ENCODE data around the gene ATCAY. TPM values are rescaled to one million over a fixed set of nuclear protein-coding genes. Genes with fewer than 3 reads are reported as not detected.
"Not testable (repeated sequence)": the region's sequence is repeated elsewhere in the genome, so short reads cannot be mapped to it uniquely, and the experiment has no call there.

ATCAY gene
- total RNA-seq, 4 donors from 2014 or later = 0.10 TPM; not detected in 3

DNA sequence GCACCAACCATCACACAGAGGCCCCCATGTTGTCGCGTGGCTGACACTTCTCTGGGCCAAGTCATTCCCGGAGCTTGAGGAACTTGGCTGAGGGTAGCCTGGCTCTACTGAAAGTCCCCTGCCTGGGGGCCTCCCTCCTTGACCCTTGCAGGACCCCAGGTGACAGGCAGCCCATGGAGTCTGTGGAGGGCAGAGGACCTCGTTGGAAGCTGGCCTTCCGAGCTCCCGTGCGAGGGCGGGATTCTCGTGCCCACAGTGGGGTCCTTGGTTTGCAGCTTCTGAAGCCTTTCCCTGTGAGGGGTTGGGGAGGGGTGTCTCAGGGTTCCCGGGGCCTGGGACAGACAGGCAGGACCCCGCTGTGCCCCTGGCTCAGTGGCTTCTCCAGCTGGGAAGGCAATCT is 68.8 kb downstream of the ATCAY start:
- TF ChIP-seq CTCF (IDR thresholded peaks at IDR 0.05) (no peak), POLR2A (IDR thresholded peaks at IDR 0.05) (no peak)
- no peaks in the 10 kb centered on the region for H3K27me3 ChIP-seq
- intact Hi-C loops (cut with DNase I) = no loop called here
- no peak overlapping the region for H3K27ac ChIP-seq
- H3K4me3 ChIP-seq (replicated peaks in 1 of 3) = no peak overlapping the region
- no peak for DNase-seq
- no peaks in the 10 kb centered on the region for H3K36me3 ChIP-seq
- 61 to 83% methylated on average over 3 to 8 of the region's 11 CpGs for whole genome bisulfite sequencing, 2 donors
- H3K9me3 ChIP-seq = no peaks in the 10 kb centered on the region
- no peaks in the 10 kb centered on the region for H3K4me1 ChIP-seq

DNA sequence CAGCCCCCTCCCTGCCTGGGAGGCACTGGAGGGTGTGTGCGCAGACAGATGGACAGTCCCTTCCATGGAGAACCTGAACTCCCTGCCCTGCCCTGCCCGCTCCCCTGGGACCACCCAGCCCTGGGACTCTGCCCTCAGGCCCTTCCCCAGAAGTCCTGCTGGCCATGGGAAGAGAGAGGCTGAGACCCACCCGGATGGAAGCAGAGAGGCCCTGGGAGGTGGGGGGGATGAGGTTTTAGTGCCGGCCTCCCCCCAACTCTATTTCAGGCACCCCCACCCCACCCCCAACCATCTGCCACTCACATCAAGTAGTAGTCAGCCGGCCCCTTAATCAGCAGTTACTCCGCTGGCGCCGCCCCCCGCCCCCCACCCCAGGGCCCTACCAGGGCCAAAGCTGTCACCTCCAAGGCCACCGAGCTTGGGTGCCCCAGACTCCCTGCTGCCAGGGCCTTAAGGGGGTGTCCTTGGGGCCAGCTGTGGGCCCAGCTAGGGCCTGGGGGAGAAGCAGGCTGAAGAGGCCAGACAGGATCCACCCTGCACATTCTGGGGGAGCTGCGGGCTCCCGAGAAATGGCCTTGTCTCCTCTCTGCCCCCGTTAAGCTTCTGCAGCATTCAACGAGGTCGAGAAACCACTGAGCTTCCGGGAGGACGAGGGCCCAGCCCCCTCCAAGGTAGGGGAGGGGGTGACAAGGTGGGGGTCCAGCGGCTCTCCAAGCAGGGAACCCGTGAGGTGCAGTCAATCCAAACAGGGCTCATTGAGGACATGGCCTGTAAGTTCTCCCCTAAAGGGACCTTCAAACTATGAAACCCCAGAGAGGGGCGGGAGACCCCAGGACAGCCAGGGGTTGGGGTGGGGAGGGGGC is 69.7 kb downstream of the ATCAY start:
- intact Hi-C loops (cut with DNase I) = no loop called here
- no peaks in the 10 kb centered on the region for H3K4me1 ChIP-seq
- 26 to 58% methylated on average over 6 to 7 of the region's 20 CpGs for WGBS, 2 donors
- H3K27ac ChIP-seq = no peak overlapping the region
- no peak for DNase-seq
- H3K4me3 ChIP-seq (replicated peaks in 1 of 3) = no peak overlapping the region
- H3K27me3 ChIP-seq = no peaks in the 10 kb centered on the region
- H3K36me3 ChIP-seq = no peaks in the 10 kb centered on the region
- H3K9me3 ChIP-seq = no peaks in the 10 kb centered on the region
- TF ChIP-seq POLR2A (IDR thresholded peaks at IDR 0.05) (no peak), CTCF (IDR thresholded peaks at IDR 0.05) (no peak)

- H3K9me3 ChIP-seq = no peaks in the 10 kb centered on the region
- H3K4me3 ChIP-seq (replicated peaks in 1 of 3) = no peak overlapping the region
- intact Hi-C loops (cut with DNase I) = no loop called here
- WGBS, 2 donors = 52 to 54% methylated on average over 18 to 19 of the region's 41 CpGs
- no peak overlapping the region for H3K27ac ChIP-seq
- H3K27me3 ChIP-seq = no peaks in the 10 kb centered on the region
- TF ChIP-seq CTCF (IDR thresholded peaks at IDR 0.05) (no peak), POLR2A (IDR thresholded peaks at IDR 0.05) (no peak)
- no peak for DNase-seq
- no peaks in the 10 kb centered on the region for H3K4me1 ChIP-seq
- no peaks in the 10 kb centered on the region for H3K36me3 ChIP-seq
These were observed 70.7 kb downstream of the ATCAY start for GRCh38 chr19:3950871-3951861.

- H3K9me3 ChIP-seq; DNase-seq; intact Hi-C loops (cut with DNase I); H3K27me3 ChIP-seq; H3K27ac ChIP-seq; H3K4me1 ChIP-seq; H3K4me3 ChIP-seq (replicated peaks in 1 of 3); H3K36me3 ChIP-seq: not testable (repeated sequence)
- 80 to 90% methylated on average over 9 of the region's 9 CpGs for WGBS, 2 donors
These were observed 72.3 kb downstream of the ATCAY start for GRCh38 chr19:3952755-3953276.

- no peaks in the 10 kb centered on the region for H3K9me3 ChIP-seq
- no peaks in the 10 kb centered on the region for H3K27me3 ChIP-seq
- TF ChIP-seq POLR2A (IDR thresholded peaks at IDR 0.05) (no peak), CTCF (IDR thresholded peaks at IDR 0.05) (no peak)
- peaks cover 9 to 12% of the 10 kb centered on the region in 2 donors for H3K36me3 ChIP-seq
- no peak overlapping the region for H3K4me3 ChIP-seq (replicated peaks in 1 of 3)
- H3K27ac ChIP-seq = no peak overlapping the region
- 84 to 87% methylated on average over 7 to 12 of the region's 12 CpGs for WGBS, 2 donors
- intact Hi-C loops (cut with DNase I) = no loop called here
- no peaks in the 10 kb centered on the region for H3K4me1 ChIP-seq
- no peak for DNase-seq
These were observed 73.6 kb downstream of the ATCAY start for GRCh38 chr19:3954107-3954506.

DNA sequence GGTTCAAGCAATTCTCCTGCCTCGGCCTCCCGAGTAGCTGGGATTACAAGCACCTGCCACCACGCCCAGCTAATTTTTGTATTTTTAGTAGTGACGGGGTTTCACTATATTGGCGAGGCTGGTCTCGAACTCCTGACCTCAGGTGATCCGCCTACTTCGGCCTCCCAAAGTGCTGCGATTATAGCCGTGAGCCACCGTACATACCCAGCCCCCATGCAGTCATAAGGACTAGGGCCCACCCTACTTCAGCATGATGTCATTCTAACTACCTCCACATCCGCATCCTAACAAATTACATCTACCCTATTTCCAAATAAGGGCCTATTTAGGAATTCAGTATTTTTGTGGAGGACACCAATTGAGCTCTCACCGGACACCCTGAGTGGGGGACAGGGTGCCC is 74.8 kb downstream of the ATCAY start:
- H3K27me3 ChIP-seq; H3K4me3 ChIP-seq (replicated peaks in 1 of 3); H3K4me1 ChIP-seq; DNase-seq; H3K27ac ChIP-seq; intact Hi-C loops (cut with DNase I); H3K9me3 ChIP-seq: not testable (repeated sequence)
- peaks cover 20 to 24% of the 10 kb centered on the region in 2 donors for H3K36me3 ChIP-seq
- WGBS, 2 donors = 93% methylated on average over 13 of the region's 13 CpGs
